ENCODE results near the gene STX8. TPM values are rescaled to one million over a fixed set of nuclear protein-coding genes. Genes with fewer than 3 reads are reported as not detected.
A peak's percentile ranks its signal among the peaks of the same experiment; 100 is the strongest.
"Not testable (repeated sequence)": the region's sequence is repeated elsewhere in the genome, so short reads cannot be mapped to it uniquely, and the experiment has no call there.

STX8 gene
- total RNA-seq, 2 donors from 2014 or later = 66.8 to 68.8 TPM

GRCh38 chr17:9272501-9273200 lies 303.0 kb downstream of the STX8 start:
- peaks cover 5% of the 10 kb centered on the region for H3K36me3 Mint-ChIP-seq (ENCODE audit: low read depth)
- no peak overlapping the region for H3K4me3 Mint-ChIP-seq
- no peak overlapping the region for H3K27ac Mint-ChIP-seq
- H3K9me3 ChIP-seq (ENCODE audit: control insufficient read depth, low read length, poor library complexity, severe bottlenecking) = no peaks in the 10 kb centered on the region
- ATAC-seq (no peak), DNase-seq (no peak)
- H3K27me3 Mint-ChIP-seq = no peaks in the 10 kb centered on the region
- peaks cover 13% of the 10 kb centered on the region for H3K4me1 Mint-ChIP-seq

- Mint-ChIP-seq H3K36me3 (ENCODE audit: low read depth) (peaks cover 4% of the 10 kb centered on the region), H3K27ac (no peak overlapping the region), H3K27me3 (no peaks in the 10 kb centered on the region), H3K4me3 (no peak overlapping the region), H3K4me1 (peaks cover 12% of the 10 kb centered on the region)
- H3K9me3 ChIP-seq (ENCODE audit: control insufficient read depth, low read length, poor library complexity, severe bottlenecking) = no peaks in the 10 kb centered on the region
- no peak for ATAC-seq
- DNase-seq = no peak
Observed at GRCh38 chr17:9271989-9272388, 303.6 kb downstream of the STX8 start.

GRCh38 chr17:9270921-9271320 lies 304.7 kb downstream of the STX8 start:
- Mint-ChIP-seq H3K27ac (no peak overlapping the region), H3K4me1 (peaks cover 12% of the 10 kb centered on the region), H3K27me3 (no peaks in the 10 kb centered on the region), H3K4me3 (no peak overlapping the region), H3K36me3 (ENCODE audit: low read depth) (peaks cover 3% of the 10 kb centered on the region)
- no peaks in the 10 kb centered on the region for H3K9me3 ChIP-seq (ENCODE audit: control insufficient read depth, low read length, poor library complexity, severe bottlenecking)
- DNase-seq (no peak), ATAC-seq (no peak)

GRCh38 chr17:9269350-9270035 lies 306.1 kb downstream of the STX8 start:
- no peak overlapping the region for H3K27ac Mint-ChIP-seq
- H3K4me1 Mint-ChIP-seq = peaks cover 7% of the 10 kb centered on the region
- no peak for ATAC-seq
- no peak for DNase-seq
- peak overlapping the region; percentile 49 for H3K4me3 Mint-ChIP-seq
- H3K36me3 Mint-ChIP-seq (ENCODE audit: low read depth) = no peaks in the 10 kb centered on the region
- H3K9me3 ChIP-seq (ENCODE audit: control insufficient read depth, low read length, poor library complexity, severe bottlenecking) = no peaks in the 10 kb centered on the region
- H3K27me3 Mint-ChIP-seq = no peaks in the 10 kb centered on the region

GRCh38 chr17:9268546-9268945 lies 307.1 kb downstream of the STX8 start:
- H3K4me3 Mint-ChIP-seq = no peak overlapping the region
- H3K4me1 Mint-ChIP-seq = peaks cover 2% of the 10 kb centered on the region
- peak overlapping the region; percentile 16 for H3K27ac Mint-ChIP-seq
- no peak for ATAC-seq
- no peaks in the 10 kb centered on the region for H3K9me3 ChIP-seq (ENCODE audit: control insufficient read depth, low read length, poor library complexity, severe bottlenecking)
- no peaks in the 10 kb centered on the region for H3K36me3 Mint-ChIP-seq (ENCODE audit: low read depth)
- no peak for DNase-seq
- no peaks in the 10 kb centered on the region for H3K27me3 Mint-ChIP-seq

GRCh38 chr17:9266697-9267117 lies 308.9 kb downstream of the STX8 start:
- Mint-ChIP-seq H3K4me3 (no peak overlapping the region), H3K36me3 (ENCODE audit: low read depth) (no peaks in the 10 kb centered on the region), H3K4me1 (no peaks in the 10 kb centered on the region), H3K27ac (no peak overlapping the region), H3K27me3 (no peaks in the 10 kb centered on the region)
- no peaks in the 10 kb centered on the region for H3K9me3 ChIP-seq (ENCODE audit: control insufficient read depth, low read length, poor library complexity, severe bottlenecking)
- no peak for ATAC-seq
- DNase-seq = no peak

GRCh38 chr17:9266031-9266680 lies 309.5 kb downstream of the STX8 start:
- H3K4me3 Mint-ChIP-seq = peak overlapping the region; percentile 5
- no peaks in the 10 kb centered on the region for H3K4me1 Mint-ChIP-seq
- H3K36me3 Mint-ChIP-seq (ENCODE audit: low read depth) = no peaks in the 10 kb centered on the region
- H3K27ac Mint-ChIP-seq = no peak overlapping the region
- DNase-seq = no peak
- ATAC-seq = no peak
- no peaks in the 10 kb centered on the region for H3K27me3 Mint-ChIP-seq
- no peaks in the 10 kb centered on the region for H3K9me3 ChIP-seq (ENCODE audit: control insufficient read depth, low read length, poor library complexity, severe bottlenecking)

GRCh38 chr17:9261081-9262012 lies 314.3 kb downstream of the STX8 start:
- H3K4me3 Mint-ChIP-seq = no peak overlapping the region
- H3K9me3 ChIP-seq (ENCODE audit: control insufficient read depth, low read length, poor library complexity, severe bottlenecking) = no peaks in the 10 kb centered on the region
- DNase-seq = no peak
- H3K36me3 Mint-ChIP-seq (ENCODE audit: low read depth) = no peaks in the 10 kb centered on the region
- H3K4me1 Mint-ChIP-seq = peaks cover 4% of the 10 kb centered on the region
- no peak overlapping the region for H3K27ac Mint-ChIP-seq
- no peaks in the 10 kb centered on the region for H3K27me3 Mint-ChIP-seq
- no peak for ATAC-seq

GRCh38 chr17:9259419-9259818 lies 316.2 kb downstream of the STX8 start:
- peaks cover 4% of the 10 kb centered on the region for H3K4me1 Mint-ChIP-seq
- no peaks in the 10 kb centered on the region for H3K36me3 Mint-ChIP-seq (ENCODE audit: low read depth)
- H3K27ac Mint-ChIP-seq = peak overlapping the region; percentile 65
- ATAC-seq (no peak), DNase-seq (no peak)
- no peaks in the 10 kb centered on the region for H3K9me3 ChIP-seq (ENCODE audit: control insufficient read depth, low read length, poor library complexity, severe bottlenecking)
- H3K27me3 Mint-ChIP-seq = no peaks in the 10 kb centered on the region
- no peak overlapping the region for H3K4me3 Mint-ChIP-seq

GRCh38 chr17:9258115-9259015 lies 317.3 kb downstream of the STX8 start:
- Mint-ChIP-seq H3K27ac (no peak overlapping the region), H3K36me3 (ENCODE audit: low read depth) (no peaks in the 10 kb centered on the region), H3K27me3 (no peaks in the 10 kb centered on the region), H3K4me3 (no peak overlapping the region), H3K4me1 (peaks cover 9% of the 10 kb centered on the region)
- H3K9me3 ChIP-seq (ENCODE audit: control insufficient read depth, low read length, poor library complexity, severe bottlenecking) = no peaks in the 10 kb centered on the region
- ATAC-seq = no peak
- no peak for DNase-seq

- not testable (repeated sequence) for H3K27ac Mint-ChIP-seq
- H3K4me1 Mint-ChIP-seq = peaks cover 17% of the 10 kb centered on the region
Observed at GRCh38 chr17:9257630-9257965, 318.0 kb downstream of the STX8 start.

More at GRCh38 chr17:9257630-9257965, 318.0 kb downstream of the STX8 start:
- not testable (repeated sequence) for H3K9me3 ChIP-seq (ENCODE audit: control insufficient read depth, low read length, poor library complexity, severe bottlenecking); DNase-seq; H3K27me3 Mint-ChIP-seq; H3K36me3 Mint-ChIP-seq (ENCODE audit: low read depth); H3K4me3 Mint-ChIP-seq; ATAC-seq

Data from T-helper 17 cell (primary cell).